ENCODE measurements around the gene STEEP1. TPM values are rescaled to one million over a fixed set of nuclear protein-coding genes. Genes with fewer than 3 reads are reported as not detected.

STEEP1 gene
- total RNA-seq: 48.9 and 55.5 TPM in 2 replicates

- FAIRE-seq (no peak), DNase-seq (ENCODE audit: low read depth) (peak; percentile 84)
- no peaks in the 10 kb centered on the region for H3K27me3 ChIP-seq (ENCODE audit: control insufficient read depth, insufficient read depth, low read length)
- H3K4me3 ChIP-seq (ENCODE audit: low read depth, low read length): peak within 1 kb of the TSS; percentile 61
- H3K36me3 ChIP-seq (ENCODE audit: control insufficient read depth, insufficient read depth, low read length): no peaks in the 10 kb centered on the region
- TF ChIP-seq CTCF (IDR thresholded peaks at IDR 0.05; ENCODE audit: insufficient read depth, low read length, severe bottlenecking): no peak
Measured at GRCh38 chrX:119565107-119565663, at the start of gene STEEP1. Gene STEEP1, minus strand, starts transcription at chrX:119565409. Its CDS starts 54 bp downstream, at chrX:119565355.

GRCh38 chrX:119614776-119615175, 49.6 kb upstream of the STEEP1 start:
- FAIRE-seq (no peak), DNase-seq (ENCODE audit: low read depth) (no peak)
- H3K36me3 ChIP-seq (ENCODE audit: control insufficient read depth, insufficient read depth, low read length): no peaks in the 10 kb centered on the region
- TF ChIP-seq CTCF (IDR thresholded peaks at IDR 0.05; ENCODE audit: insufficient read depth, low read length, severe bottlenecking): no peak
- no peaks in the 10 kb centered on the region for H3K27me3 ChIP-seq (ENCODE audit: control insufficient read depth, insufficient read depth, low read length)
- H3K4me3 ChIP-seq (ENCODE audit: low read depth, low read length): no peak overlapping the region

- no peak for FAIRE-seq
- Histone ChIP-seq H3K4me3 (ENCODE audit: low read depth, low read length) (peak overlapping the region; percentile 89), H3K36me3 (ENCODE audit: control insufficient read depth, insufficient read depth, low read length) (no peaks in the 10 kb centered on the region), H3K27me3 (ENCODE audit: control insufficient read depth, insufficient read depth, low read length) (no peaks in the 10 kb centered on the region)
- no peak for DNase-seq (ENCODE audit: low read depth)
- TF ChIP-seq CTCF (IDR thresholded peaks at IDR 0.05; ENCODE audit: insufficient read depth, low read length, severe bottlenecking): no peak
Measured at GRCh38 chrX:119607018-119607389, 41.8 kb upstream of the STEEP1 start.

- no peaks in the 10 kb centered on the region for H3K36me3 ChIP-seq (ENCODE audit: control insufficient read depth, insufficient read depth, low read length)
- DNase-seq (ENCODE audit: low read depth) (peak; percentile 83), FAIRE-seq (no peak)
- H3K4me3 ChIP-seq (ENCODE audit: low read depth, low read length): peak within 1 kb of the TSS; percentile 89
- H3K27me3 ChIP-seq (ENCODE audit: control insufficient read depth, insufficient read depth, low read length): no peaks in the 10 kb centered on the region
- no peak for TF ChIP-seq CTCF (IDR thresholded peaks at IDR 0.05; ENCODE audit: insufficient read depth, low read length, severe bottlenecking)
Measured at GRCh38 chrX:119606280-119607017, 41.2 kb upstream of the STEEP1 start, which contains the start of gene NKRF. Gene NKRF, minus strand, starts transcription at chrX:119606424.

GRCh38 chrX:119605464-119606279, 40.5 kb upstream of the STEEP1 start:
- FAIRE-seq: no peak
- peak; percentile 2 for DNase-seq (ENCODE audit: low read depth)
- no peaks in the 10 kb centered on the region for H3K27me3 ChIP-seq (ENCODE audit: control insufficient read depth, insufficient read depth, low read length)
- H3K4me3 ChIP-seq (ENCODE audit: low read depth, low read length): peak overlapping the region; percentile 89
- H3K36me3 ChIP-seq (ENCODE audit: control insufficient read depth, insufficient read depth, low read length): no peaks in the 10 kb centered on the region
- no peak for TF ChIP-seq CTCF (IDR thresholded peaks at IDR 0.05; ENCODE audit: insufficient read depth, low read length, severe bottlenecking)

All from bronchial epithelial cell (primary cell).